DMS153 treated with DMSO at 0.1 percent for 48 hours (cell line): ENCODE measurements around the gene FAM120B.

Source experiments
- DNase-seq: peaks from one replicate; lab custom pipeline; 2025; ENCODE audit not compliant: unreplicated experiment; lab: John Stamatoyannopoulos, UW

Gene FAM120B

GRCh38 chr6:170272341-170273065 is 34.1 kb upstream of the FAM120B start:
- DNase-seq, result no peak

GRCh38 chr6:170273191-170273590 is 33.4 kb upstream of the FAM120B start:
- no peak for DNase-seq

GRCh38 chr6:170273681-170274080 is 32.9 kb upstream of the FAM120B start:
- DNase-seq, result no peak

GRCh38 chr6:170274713-170275560 is 31.6 kb upstream of the FAM120B start:
- DNase-seq, result no peak

- DNase-seq, result no peak
Observed at GRCh38 chr6:170276369-170277057, 30.0 kb upstream of the FAM120B start.

DNA sequence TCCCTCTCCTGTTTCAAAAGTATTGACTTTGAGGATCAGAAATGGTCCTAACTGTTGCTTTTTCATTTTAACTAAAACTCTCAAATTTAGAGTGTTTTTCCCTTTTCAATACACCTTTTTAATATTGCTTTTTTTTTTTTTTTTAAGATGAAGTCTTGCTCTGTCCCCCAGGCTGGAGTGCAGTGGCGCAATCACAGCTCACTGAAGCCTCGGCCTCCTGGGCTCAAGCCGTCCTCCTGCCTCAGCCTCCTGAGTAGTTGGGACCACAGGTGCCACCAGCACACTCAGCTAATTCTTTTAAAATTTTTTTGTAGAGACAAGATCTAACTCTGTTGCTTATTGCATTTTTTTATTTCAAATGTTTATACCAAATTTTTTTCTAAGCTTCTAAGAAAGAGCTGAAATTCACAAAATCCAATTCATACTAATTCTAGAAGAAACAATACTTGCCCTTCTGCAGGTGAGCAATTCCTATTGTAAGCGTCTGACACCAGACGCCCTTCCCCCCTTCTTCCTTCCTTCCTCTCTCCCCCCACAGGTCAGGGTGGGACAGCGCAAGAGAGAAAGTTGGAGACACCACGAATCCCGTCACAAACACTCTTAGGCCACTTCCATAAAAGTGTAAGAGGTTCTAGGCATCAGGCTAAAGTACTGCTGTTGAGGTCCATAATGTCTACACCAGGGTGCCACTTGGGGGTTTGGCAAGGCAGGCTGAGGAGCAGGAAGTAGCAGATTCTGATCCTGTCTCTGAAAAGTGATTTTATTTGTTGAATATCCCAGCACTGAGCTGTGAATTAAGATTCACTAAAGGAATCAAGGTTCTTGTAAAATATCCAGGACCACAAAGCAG is 28.4 kb upstream of the FAM120B start:
- DNase-seq, result no peak

- no peak for DNase-seq
Observed at GRCh38 chr6:170278743-170279094, 27.8 kb upstream of the FAM120B start.

- DNase-seq, result no peak
Observed at GRCh38 chr6:170279426-170279825, 27.1 kb upstream of the FAM120B start.

DNA sequence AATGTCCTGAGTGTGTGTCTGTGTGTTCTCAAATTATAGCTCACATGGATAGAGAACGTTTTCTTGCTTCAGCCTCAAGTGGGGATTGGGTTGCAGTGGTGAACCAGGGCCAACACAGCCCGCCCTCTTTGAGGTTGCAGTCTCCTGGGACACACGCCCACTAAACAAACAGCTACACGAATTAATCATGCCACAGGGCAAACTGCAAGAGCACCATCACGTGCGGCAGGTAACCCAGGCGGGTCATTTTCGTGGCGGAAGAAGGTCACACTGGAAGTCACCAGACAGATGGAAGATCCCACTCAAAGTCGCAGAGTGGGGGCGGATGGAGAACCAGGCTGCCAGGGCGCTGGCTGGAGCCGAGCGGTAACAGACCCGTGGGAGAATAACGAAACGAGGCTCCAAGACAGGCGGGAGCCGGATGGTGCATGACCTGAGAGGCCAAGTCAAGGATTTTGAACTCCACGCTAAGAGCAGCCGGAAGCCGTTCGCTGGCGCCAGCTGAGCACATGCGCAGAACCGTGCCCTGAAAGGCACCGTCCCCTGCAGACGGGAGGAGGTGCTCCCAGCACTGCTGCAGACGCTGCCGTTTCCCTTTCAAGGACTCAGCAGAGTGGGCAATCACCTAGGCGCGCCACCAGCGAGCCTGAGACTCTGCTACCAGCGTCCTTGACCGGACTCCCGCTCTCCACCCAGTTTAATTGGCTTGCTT is 26.4 kb upstream of the FAM120B start:
- peak; percentile 98 for DNase-seq

- no peak for DNase-seq
Observed at GRCh38 chr6:170280689-170281045, 25.9 kb upstream of the FAM120B start.

GRCh38 chr6:170281331-170282292 is 24.9 kb upstream of the FAM120B start:
- DNase-seq, result no peak

DNA sequence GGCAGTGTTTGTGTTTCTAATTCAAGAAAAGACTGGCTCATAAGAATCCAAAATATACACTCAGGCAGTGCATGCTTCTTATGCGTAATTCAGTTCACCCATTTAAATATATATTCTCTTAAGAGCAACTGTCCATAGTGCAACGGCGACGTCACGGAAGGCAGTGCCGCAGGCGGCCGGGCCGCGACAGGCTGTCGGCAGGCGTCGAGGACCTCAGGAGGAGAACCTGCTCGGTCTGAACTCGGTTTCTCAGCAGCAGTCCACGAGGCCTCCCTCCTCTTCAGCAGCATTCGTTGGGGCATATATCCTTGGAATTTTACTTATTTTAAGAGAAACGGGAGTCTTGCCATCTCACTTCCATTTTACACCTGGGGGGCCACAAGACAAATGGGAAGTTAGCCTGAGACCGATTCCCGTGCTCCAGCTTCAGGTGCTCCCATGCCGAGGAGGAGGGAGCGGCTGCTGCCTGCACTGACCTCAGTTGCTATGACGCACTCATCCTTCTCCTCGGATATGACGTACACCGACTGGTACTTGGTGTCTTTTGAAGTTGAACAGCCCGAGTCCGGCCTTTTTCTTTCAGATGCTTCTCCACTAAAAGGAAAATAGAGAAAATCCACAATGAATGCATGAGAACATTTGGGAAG is 23.9 kb upstream of the FAM120B start:
- no peak for DNase-seq

- no peak for DNase-seq
Observed at GRCh38 chr6:170283212-170284081, 23.1 kb upstream of the FAM120B start.

DNA sequence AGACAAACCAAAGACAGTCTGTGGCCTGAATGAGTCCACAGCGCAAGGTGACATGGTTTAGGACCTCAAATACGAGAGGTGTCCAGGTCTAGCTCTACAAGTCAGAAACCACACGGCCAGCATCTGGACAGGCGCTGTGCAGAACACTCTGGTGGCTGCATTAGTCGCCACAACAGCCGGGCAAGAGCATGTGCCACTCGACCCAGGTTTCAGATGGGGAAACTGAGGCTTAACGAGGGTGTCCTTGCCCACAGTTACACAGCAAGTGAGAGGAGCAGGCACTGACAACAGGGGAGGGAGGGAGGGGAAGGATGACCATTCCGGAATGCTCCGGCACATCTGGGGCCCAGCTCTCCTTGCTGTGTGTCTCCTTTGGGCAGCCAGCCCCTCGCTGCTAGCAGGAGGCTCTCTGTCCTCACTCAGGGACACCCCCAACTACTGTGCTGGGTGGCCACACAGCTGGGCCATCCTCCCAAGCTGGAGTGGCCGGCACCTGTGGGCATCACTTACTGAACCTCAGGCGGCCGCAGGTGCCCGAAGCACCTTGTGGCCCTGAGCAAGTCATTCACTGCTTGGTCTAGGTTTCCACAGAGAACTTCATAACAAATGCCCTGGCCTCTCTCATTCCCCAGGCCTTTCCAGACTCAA is 22.3 kb upstream of the FAM120B start:
- no peak for DNase-seq

GRCh38 chr6:170284866-170285469 is 21.6 kb upstream of the FAM120B start:
- DNase-seq, result no peak

GRCh38 chr6:170285482-170285881 is 21.1 kb upstream of the FAM120B start:
- DNase-seq, result no peak
